Measurements from ENCODE around the gene MSI2.

Gene MSI2

DNA sequence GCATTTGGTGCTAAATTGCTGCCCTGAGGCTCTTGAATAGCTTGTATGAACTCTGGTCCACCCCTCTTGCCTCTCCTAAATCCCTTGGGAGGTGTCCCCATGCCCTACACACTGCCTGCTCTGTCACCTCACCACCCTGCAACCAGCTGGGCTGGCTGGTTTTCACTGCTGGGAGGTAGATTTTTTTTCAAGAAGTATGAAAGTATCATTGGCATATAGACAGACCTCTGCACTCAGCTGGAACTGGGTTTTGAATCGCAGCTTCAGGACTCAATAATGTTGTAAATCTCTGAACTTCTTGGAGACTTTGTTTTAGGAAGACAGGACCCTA, 184.9 kb downstream of the MSI2 start:
- no peak for DNase-seq (ENCODE audit: low read depth)

DNA sequence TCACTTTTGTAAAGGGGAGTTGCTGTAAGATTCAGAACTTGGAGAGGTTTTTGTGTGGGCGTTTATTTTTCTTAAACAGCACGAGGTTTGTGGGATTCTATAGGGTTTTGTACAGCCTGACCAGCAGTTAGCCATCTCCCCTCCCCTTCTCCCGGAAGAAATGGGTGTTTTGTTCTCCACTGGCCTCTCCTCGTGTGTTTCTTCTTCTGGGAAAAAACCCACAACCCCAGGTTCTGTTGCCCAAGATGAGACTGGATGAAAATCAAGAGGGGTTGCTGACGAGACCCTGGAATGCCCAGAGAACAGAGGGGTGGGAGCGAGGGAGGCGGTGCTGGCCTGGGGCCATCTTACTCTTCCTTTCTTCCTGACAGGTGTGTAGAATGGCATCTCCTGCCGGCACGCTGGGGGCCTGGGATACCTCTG, 186.1 kb downstream of the MSI2 start:
- no peak for DNase-seq (ENCODE audit: low read depth)

DNA sequence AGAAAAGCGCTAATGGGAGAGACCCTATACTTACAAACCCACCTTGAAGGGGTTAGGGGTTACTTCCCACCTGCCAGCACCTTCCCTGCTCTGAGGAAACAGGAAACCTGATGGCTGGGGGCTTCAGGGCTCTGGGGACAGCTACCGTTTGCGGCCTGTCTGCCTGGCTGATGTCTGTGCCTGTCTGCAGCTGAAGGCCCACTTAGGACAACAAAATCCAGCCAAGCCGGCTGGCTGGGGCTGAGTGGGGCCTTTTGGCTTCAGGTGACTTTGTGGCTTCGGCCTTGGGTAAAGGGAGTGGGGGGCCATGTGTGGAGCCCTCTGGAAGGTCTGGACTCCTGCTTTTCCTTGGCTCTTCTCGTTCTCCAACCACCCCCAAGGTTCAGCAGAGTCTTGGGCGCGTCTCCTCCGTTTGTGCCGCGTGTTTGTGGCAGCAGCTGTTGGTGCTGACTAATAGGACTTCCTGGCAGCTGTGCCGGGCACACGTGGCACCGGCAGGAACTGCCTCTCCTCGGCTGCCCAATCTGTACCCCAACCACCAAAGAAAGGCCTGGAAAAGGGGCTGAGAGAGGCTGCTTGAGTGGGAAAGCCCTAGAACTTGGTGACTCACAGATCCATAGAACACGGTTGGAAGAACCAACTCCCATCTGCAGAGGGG, 186.7 kb downstream of the MSI2 start:
- DNase-seq (ENCODE audit: low read depth) = no peak

DNA sequence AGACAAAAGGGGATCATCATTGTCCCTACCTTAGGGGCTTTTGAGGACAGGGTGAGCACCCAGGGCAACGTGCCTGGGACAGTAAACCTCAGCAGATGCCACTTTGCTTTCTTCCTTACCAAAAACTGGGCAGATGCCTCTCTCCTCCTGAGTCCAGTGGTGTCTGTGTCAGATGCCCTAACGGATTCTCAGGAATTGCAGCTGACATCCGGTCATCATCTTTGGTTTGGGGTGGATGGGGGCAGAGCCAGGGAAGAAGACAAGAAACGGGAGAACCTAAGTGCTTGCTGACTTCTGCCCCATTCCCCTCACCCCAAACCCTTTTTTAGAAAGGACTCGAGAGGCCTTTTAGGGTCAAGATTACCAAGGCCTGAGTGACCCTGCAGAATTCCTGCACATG, 187.5 kb downstream of the MSI2 start:
- DNase-seq (ENCODE audit: low read depth) = no peak

DNA sequence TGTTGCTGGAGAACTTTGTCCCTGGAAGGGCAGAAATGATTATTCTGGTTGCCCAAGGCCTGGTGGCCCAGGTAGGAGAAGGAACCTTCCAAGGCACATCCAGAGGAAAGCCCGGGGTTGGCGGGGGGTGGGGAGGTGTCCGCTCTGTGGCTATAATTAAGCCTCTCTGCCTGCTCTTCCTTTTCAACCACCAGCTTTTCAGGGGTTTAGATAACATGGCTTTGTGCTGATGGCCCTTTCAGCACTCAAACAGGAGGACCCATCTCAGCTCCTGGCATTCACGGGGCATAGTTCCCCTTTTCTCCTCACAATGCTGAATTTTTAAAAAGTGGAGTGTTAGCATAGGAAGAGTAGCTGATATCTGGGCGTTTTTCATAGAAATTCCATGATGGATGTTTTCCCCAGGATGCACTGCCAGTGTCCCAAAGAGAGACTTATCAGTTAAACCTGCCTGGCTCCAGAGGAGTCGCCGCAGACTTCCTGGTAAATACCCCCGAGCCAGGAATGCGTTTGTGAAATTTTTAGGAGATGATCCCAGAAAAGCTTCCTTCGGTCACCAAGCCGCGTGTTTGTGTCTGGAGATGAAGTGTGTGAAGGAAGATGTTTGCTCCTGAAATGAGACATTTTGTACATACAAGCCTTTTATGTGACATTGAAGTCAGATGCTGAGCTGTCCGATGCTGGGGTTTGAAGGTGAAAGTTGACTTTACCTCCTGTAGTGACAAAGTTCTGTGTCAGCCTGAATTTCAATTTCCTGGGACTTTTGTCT, 188.5 kb downstream of the MSI2 start:
- DNase-seq (ENCODE audit: low read depth) = no peak

DNA sequence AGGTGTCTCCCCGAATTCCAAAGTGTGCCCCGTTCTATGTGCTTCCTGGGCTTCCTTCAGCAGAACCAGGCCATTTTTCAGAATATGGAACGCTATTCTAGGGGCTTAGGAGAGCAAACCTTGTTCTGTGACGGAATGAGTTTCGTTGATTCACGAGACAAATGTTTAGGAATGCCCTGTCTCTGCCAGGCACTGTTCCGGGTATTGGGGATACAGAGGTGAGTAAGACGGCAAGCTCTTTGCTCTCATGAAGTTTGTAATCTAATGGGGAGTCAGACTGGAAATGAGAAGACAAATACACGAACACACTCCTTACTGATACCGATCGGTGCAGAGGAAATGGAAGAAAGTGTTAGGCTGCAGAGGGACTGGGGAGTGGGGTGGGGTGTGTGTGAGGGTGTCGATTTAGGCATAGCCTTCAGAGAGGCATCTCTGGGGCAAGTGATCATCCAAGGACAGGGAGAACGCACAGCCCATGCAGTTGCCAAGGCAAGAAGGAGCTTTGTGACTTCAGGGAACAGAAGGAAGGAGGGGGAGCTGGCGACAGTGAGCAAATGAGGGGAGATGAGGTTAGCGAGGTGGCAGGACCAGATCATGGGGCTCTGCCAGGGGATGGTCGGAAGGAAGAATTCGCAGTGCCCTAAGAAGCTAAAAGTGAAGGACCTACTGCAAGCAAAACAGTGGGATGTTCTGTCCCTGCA, 189.6 kb downstream of the MSI2 start:
- no peak for DNase-seq (ENCODE audit: low read depth)

DNA sequence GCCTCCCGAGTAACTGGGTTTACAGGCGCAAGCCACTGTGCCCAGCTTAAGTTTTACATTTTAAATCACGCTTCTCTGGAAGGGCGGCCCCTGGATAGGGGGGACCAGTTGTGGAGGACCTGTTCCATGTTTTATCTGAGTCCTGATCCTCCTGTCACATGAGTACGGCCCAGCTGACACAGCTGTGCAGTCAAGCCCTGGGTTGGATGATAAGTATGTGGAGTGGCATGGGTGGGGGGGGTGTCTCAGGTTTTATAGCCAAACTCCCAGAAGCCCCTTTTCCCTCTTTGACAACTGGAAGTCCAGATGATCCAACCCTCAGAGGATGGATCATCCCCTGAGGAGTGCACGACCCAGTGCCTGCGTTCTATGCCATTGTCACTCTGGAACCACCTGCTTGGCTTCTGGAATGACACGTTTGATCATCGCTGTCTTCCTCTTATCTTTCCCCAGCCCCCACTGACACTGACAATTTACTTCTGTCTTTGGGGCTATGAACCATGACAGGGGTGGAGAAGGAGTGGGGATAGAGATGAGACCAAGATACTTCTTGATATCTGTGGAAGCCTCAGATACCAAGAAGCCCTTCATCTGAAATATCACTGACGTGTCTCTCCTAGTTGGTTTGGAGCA, 191.2 kb downstream of the MSI2 start:
- no peak for DNase-seq (ENCODE audit: low read depth)

DNA sequence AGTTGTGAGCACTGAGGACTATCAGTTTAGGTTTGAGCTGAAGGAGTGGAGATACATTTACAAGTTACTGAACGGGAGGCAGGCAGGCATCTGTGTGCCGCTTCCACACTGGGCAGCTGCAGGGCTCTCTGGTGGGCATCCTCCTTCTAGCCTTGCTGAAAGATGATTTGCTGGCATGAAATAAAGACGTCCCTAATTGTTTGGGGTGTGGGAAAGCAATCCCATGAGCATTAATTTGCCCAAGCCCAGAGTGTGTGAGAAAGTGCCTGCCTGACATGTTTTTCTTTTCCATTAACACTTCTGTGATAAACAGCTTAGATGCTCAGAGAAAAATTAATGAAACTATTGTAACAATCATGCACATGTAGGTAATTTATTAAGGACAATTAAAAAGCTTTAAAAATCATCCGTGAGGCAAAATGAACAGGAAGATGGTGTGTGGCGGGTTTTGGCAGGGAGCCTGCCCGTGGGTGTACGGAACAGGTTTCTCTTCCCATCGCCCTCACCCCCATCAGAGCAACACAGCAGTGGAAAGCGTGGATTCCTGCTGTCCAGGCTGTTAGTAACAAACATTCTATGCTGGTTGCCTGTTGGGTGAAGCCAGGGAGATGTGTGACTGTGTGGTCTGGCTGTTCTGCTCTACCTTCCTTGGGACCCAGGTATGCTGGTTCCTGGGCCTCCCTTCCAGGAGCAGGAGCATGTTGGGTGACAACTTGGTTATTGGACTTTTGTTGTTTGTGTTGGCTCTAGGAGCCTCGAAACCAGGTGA, 191.9 kb downstream of the MSI2 start:
- DNase-seq (ENCODE audit: low read depth) = no peak

DNA sequence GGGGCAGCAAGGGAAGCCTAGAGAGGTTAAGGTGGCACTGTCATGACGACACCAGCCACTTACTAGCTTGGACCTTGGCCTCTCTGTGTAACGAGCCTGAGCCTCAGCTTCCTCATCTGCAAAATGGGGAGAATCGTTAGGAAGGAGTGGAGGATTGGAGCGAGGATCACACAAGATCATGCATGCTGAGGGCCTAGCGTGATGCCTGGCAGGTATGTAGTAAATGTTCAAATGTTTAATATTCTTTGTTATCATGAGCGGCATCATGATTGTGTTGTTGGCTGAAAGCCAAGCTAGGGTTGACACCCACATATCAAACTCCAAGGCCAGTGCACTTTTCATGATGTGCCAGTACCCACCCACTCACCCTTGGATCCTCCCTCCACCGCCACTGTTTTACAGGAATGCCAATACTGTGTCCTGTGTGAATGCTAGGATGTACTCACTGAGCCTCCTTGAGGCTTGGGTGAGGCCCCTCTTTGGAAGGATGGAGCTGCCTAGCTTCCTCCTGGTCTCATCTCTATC, 192.5 kb downstream of the MSI2 start:
- no peak for DNase-seq (ENCODE audit: low read depth)

DNA sequence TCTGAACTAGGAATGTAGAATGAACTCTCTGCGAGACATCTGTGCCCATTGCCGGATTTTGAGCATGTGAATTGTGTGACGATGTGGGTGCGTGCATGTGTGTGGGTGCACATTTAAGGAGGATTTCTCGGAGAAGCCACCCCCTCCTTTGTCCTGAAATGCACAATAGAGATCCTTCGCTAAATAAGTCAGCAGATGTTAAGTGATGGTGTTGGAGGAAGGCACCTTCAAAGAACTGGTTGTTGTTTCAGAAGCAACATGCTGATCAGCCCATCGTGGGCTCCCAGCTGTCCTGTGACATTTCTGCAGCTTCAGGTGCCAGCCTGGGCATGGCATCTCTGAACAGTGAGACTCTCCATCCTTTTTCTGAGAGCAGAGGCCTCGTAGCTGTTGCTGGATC, 194.9 kb downstream of the MSI2 start:
- no peak for DNase-seq (ENCODE audit: low read depth)

DNA sequence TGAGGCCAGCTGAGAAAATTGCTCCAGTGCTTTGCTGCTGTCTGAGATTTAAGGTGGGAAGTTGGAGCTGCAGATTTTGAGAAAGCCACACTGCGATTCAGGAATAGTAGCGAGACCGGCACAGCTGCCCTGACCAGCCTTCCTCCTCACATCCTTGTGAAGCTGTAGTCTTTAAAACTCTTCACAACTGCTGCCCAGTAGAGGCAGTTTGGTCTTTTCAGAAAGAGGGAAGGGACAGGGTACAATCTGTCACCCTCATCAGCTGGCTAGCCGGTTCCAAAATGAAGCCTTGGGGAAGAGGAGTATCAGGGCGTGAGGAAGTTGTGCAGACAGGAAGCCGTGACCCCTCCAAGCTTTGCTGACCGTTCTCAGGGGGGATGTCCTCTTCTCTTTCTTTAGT, 195.3 kb downstream of the MSI2 start:
- DNase-seq (ENCODE audit: low read depth) = no peak

DNA sequence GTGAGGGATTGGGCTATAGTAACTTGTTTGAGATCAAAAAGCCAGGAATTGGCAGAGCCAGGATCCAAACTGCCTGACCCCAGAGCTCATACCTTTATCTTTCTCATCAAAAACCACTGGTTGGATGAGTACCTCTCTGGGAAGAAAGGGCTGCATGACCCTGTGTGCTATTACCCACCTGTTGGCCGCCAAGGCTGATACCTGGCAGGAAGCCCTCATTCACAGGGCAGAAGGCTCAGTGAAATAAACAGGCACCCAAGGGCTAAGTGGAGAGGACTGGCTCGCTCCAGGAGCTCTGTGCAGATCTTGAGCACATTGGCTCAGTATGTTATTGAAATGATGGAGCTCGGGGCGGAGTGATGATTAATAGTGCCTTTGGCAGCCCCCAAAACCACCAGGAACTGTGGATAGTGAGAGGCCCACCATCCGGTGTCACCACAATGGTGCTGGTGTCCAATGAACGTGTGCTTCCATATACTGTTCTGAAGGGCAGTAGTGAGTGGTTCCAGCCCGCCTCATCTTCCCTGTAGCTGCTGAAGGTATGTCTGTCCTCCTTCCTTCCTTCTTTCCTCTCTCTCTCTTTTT, 197.6 kb downstream of the MSI2 start:
- no peak for DNase-seq (ENCODE audit: low read depth)

DNA sequence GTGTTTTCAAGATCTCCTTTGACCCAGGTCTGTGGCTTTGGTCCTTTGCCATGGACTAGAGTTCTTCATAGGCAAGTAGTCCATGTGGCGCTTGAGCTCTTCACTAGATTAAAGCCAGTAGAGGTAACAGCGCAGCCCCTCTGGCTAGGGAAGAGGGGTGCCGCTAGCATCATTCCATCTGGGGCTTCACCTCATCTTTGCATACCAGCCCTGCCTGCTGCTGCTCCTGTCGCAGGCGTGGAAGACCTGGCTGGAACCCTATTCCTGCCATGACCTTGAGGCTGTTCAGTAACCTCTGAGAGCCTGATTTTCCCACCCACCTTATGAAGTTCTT, 198.4 kb downstream of the MSI2 start:
- DNase-seq (ENCODE audit: low read depth) = no peak

DNA sequence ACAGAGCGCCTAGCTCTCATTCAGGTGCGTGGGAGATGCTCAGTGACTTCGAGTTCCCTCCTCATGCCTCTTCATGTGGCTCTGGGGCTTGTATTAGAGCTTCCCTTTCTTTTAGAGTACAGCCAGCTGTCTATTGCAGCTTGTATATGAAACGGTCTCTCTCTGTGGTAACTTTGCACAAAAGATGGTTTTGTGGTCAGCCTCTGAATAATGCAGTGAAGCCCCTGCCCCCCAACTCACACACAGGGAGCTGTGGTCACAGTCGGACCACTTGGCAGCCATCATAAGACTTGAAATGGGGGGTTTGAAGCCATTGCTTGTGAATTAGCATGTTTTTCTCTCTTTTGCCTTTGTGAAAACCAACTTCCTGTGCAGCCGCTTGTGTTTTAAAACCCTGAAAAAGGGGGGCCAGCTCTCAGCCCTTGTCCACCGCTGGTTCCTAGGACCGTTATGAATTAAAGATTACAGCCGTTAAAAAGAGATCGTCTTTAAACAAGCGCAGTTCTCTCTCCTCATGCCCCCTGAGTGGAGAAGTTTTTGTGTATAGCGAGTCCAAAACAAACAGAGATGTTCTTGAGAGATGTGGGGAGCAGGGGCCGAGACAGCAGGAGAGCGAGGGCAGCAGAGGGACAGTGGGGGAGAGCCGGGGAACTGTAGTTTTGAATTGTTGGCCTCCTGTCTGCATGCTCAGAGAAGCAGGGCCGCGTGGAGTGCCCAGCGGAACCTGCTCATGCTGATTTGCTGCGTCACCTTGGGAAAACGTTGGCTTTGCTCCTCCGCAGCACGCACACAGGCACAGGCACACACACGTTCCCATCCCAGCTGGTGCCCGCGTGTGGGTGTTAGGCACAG, 199.0 kb downstream of the MSI2 start:
- DNase-seq (ENCODE audit: low read depth) = no peak

DNA sequence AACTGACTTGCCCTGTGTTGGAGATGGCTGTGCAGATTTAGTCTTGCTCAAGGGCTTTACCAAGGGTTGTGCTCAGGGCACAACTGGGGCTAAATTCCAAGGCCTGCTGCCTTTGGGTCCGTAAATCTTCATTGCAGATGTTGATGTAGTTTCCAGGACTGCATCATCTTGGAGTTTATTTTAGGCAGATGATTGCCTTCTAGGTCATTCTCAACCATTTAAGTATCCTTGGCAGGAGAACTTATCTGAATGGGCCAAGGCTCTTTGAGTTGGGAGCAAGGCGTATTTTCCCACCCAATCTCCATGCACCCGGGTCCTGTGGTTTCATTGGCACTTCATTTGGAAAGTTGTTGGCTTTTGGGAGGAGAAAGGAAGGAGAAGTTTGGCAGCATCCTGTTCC, 200.3 kb downstream of the MSI2 start:
- no peak for DNase-seq (ENCODE audit: low read depth)

DNA sequence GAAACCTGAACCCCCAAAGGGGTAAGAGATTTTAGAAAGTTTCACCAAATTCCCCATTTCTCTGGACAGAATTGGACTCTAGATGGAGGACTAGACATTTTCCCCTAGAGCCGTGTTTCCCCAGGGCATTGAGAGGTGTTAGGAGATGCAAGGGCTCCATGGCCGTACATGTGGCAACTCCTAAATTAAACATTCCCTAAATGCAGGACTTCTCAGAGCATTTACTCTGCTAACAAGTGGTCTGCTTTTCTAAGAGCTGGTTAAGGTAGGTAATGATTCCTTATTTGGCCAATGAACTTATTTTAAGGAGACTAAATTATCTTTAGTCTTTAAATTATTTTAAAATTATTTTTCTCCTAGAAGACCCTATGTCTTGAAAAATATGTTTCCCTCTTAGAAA, 200.9 kb downstream of the MSI2 start:
- DNase-seq (ENCODE audit: low read depth) = no peak

DNA sequence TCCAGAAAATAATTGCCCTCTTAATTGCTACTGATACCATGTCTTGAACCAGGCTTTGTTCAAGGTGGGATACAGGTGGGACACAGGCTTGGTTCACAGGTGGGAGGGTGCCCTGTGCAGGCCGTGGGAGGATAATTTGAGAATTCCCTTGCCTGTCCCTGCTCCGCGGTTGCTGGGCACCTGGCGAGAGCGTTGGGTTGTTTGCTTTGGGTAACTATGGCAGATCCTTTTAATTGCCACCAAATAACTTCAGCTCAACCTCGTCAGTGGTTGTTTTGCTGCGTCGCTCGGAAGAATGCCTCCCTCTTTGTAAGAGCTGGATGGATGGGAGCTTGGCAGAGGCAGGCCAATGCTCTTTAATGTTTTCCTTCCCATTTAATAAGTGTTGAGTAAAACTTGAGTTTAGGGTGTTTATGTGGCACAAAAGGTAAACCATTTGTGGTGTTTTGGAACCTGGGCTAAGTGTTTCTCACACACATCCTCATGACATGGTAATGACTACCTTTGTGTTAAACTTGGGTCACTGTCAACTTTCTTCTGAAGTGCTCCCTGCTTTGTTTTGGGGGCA, 202.5 kb downstream of the MSI2 start:
- no peak for DNase-seq (ENCODE audit: low read depth)

DNA sequence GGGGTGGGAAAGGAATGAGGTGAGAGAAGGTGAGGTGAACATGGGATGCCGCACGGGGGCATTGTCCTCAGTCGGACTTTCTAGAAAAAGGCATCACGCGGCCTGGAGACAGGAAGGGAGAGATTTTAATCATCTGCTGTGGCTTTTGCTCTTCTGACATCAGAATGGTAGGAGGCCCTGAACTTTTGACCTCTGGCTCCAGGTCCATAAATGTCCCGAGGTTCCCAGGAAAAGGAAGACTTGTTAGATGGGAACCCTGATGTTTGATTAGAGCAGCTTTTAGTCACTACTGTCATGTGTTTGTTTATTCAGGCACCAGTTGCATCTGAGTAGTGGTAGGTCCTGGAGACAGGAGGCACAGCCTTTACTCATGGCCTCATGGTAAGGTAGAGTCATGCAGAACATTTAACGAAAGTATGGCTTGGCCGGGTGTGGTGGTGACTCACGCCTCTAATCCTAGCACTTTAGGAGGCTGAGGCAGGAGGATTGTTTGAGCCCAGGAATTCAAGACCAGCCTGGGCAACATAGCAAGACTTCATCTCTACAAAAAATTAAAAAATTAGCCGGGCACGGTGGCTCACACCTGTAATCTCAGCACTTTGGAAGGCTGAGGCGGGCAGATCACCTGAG, 203.1 kb downstream of the MSI2 start:
- DNase-seq (ENCODE audit: low read depth) = no peak

DNA sequence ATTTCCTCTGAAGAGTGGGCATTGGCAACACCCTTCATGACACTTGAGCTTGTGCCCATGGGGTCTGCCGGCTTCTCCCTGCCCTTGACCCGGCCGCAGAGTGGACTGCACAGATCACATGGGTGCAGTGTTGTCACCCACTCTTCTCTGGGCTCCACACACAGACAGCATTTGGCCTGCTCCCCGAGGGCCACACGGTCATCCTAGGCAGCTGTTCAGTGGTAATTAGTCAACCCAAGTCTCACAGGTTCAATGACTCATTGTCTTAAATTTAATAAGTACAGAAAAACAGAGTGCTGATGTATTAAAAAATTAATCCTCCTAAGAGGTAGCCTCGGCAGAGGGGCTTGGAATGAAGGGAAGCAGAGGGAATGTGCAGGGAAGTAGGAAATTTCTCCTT, 204.8 kb downstream of the MSI2 start:
- DNase-seq (ENCODE audit: low read depth) = no peak

DNA sequence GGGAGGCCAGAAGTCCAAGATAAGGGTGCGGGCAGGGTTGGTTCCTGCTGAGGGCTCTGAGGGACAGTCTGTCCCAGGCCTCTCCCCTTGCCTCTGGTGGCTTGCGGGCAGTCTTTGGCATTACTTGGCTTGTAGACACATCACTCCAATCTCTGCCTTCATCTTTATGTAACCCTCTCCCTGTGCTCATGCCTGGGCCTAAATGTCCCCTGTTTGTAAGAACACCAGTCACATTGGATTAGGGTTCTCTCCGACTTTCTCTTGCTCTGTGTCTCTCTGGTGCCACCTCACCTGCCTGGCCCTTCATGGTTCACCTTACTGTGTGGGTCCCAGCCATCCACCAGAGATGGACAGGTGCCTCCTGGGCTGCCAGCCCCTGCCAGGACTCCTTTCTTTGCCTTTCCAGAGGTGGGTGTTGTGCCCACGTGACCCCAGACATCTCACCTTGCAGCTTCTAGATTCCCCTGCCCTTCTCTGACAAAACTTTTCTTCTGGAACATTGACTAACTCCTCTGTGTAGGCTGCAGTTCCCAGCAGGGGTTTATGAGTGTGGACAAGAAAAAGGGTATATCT, 205.8 kb downstream of the MSI2 start:
- no peak for DNase-seq (ENCODE audit: low read depth)
